Superior temporal gyrus (tissue), 1 donor: Measurements from ENCODE around the gene ZBED4.

Source experiments
- DNase-seq: peaks from one replicate; pipeline ENCODE4 v3.0.0-alpha.2; 2016; ENCODE audit errors: extremely low spot score

The ZBED4 gene

DNA sequence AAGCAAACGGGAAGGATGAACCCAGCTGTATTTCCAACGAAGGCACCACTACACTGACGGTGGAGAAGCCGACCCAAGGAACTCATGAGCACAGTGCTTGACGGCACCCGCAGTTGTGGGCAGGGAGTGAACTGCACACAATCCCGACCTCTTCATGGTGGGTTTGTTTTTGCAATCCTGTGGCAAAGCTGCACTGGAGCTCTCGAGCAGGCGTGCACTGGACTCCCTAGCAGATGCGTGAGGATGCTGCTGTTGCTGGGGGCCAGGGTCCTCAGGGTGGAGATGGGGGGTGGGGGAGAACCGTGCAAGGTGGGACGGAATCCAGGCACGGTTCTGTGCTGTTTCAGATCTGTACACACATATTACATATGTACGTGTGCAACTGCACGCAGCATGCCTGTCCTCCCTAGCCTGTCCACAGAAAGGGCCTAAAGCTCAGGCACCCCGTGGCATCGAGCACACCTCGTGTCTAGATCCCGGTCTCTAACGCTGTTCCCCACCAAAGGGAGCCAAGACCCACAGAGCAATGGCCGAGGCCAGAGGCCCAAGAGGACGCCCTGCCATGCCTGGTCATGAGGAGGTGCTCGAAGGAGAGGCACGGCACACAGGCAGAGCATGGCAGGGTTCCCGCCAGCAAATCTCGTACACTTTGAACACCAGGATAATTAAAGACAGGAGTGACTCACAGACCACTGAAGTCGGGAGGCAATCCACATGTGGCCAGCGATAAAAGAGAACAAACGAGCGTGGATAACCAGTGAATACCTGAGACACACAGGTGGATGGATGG lies 47.0 kb downstream of the ZBED4 start:
- no peak for DNase-seq

DNA sequence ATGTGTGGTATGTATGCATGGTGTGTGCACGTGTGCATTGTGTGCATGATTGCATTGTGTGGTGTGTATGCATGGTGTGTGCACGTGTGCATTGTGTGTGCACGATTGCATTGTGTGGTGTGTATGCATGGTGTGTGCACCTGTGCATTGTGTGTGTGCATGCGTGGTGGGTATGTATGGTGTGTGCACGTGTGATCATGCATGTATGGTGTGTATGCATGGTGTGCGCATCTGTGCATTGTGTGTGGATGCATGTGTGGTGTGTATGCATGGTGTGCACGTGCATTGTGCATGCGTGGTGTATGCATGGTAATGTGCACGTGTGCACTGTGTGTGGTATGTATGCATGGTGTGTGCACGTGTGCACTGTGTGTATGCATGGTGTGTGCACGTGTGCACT lies 47.8 kb downstream of the ZBED4 start:
- DNase-seq = no peak

DNA sequence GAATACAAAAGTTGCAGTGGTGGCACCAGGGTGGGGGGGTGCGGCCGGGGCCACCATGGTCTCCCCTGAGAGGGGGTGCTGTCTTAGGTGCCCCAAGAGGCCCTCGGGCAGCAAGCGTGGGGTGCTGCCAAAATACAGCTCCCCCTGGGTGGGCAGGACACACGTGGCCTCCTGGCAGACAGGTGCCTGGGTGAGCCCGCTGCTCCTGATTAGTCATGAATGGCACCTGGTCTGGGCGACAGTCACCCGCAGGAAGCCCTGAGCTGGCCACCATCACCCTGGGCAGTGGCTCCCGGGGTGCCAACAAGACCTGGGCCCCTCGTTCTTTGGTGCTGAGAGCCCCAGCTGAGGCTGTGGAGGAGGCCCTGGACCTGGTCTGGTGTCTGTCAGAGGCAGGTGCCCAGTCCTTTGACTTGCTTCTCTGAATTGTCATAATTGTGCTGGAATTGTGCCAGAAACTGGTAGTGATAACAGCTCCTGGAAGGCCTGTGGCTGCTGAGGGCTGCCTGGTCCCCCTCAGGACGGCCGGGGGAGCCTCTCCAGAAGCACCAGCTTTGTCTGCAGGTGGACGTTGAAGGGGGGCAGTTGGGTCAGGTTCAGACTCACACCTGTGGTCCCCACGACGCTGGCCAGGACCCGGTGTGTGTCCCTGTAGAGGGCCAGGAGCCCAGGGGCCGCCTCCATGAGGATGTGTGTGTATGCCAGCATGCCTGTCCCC lies 49.8 kb downstream of the ZBED4 start:
- no peak for DNase-seq

DNA sequence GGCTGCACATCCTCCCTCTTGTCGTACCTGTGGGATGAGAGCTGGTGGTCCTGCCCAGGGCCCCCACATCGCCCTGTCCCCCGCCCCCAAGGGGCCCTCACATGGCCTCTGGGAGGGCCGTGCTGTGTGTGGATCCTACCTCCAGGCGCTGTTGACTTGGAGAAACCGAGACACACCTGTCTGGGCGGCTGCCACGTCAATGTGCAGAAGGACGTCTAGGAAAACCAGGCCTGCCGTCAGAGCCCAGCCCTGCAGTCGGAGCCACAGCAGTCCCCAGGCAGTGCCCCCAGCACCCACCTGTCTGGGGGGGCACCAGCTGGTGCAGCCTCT lies 50.4 kb downstream of the ZBED4 start:
- DNase-seq = no peak

DNA sequence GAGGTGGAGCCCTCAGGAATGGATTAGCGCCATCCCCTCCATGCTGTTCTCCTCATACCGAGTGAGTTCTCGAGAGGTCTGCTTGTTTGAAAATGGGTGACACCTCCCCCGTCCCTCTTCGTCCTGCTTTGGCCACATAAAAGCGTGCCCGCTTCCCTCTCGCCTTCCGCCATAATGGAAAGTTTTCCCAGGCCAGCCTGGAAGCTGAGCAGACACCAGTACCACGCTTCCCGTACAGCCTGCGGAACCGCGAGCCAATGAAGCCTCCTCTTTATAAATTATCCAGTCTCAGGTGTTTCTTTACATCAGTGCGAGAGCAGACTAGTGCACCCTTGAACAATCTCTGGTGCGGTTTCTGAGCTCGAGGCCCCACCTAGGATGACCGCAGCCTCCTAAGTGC lies 51.8 kb downstream of the ZBED4 start:
- DNase-seq = no peak

DNA sequence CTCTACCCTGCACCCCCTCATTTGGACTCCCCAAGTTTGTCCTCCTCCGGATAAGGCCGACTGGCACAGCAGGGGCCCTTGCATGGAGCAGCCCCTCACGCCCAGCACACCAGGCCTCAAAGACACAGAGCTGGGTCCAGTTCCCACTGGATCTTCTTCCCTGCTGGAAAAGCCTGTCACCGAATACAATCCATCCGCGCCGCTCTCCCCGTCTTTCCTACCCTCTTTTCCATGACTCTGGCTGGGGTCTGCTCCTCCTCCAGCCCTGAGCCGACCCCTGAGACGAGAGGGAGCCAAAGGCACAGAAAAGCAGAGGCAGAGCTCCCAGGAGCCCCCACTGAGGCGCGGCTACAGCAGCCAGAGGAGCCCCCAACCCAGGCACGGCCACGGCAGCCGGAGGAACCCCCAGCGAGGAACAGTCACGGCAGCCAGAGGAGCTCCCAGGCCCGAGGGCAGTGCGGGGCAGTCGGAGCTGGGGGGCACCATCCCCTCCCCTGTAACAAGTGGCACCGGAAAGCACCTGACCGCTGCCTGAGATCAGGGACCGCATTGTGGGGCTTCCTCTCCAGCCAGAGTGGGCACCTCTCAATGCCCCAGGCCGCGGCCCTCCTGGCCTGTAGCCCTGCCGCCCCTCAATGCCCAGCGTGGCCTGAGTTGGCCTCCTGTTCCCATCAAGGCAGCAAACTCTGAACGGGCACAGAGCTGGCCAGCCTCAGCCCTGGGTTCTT lies 52.6 kb downstream of the ZBED4 start:
- no peak for DNase-seq

DNA sequence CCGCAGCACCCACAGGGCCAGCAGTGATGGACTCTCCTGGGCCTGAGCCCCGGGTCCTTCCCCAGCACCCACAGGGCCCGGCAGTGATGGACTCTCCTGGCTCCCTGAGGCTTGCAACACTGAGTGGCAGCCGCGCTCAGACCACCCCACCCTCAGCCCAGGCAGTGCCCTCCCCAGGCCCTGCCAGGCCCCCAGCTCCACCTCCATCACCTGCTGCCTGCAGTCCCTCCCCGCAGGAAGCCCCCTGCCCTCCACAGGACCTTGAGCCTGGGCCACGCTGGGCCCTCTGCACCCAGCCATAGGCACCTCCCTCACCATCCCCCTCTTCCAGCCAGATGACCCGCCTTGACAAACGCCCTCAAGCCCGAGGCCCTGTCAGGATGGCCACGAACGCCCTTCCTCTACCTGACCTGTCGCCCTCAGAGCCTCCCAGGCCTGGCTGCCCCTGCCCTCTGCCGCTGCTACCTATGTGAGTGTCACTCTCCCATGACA lies 53.2 kb downstream of the ZBED4 start:
- DNase-seq = no peak

DNA sequence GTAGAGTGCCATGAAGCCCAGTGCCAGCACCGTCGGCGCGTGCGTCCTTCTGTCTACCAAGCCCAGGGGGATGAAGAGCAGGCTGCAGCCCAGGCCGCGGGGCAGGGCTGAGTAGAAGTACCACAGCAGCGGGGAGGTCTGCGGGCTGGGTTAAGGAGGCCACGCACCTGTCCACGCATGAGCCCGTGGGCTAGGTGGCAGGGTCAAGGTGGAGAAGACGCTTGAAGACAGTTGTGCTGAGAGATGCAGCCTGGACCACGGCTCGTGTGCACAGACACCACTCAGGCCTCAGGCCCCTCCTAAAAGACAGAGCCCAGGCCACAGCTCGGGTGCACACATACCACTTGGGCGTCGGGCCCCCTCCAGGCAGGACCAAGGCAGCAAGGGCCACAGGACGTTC lies 54.2 kb downstream of the ZBED4 start:
- no peak for DNase-seq

DNA sequence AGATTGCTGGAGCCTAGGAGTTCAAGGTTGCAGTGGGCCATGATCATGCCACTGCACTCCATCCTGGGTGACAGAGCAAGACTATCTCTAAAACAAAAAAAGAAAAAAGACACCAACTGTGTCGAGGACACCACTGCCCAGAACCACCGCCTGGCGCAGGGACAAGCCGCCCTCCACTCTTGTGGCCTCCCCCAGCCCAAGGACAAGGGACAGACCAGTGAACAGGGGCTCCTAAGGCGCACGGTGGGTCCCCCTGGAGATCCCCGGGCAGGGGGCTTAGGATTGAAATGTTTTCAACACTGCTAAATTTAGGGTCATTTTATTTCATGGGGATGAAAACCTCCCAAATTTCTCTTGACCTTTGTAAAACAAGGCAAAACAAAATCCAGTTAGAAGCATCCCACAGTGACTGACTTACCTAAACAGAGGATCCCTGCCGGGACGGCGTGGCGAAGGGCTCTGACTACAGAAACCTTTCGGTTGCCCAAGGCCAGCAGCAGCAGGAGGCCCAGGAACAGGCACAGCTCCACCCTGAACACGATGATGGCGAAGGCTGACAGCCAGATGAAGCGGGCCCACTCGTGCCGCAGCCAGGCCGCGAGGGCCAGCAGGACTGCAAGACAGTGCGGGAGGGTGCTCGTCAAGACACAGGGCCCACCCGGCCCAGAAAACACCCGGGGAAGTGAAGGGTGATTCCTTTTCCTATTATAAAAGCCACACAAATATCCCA lies 56.0 kb downstream of the ZBED4 start:
- DNase-seq = no peak

DNA sequence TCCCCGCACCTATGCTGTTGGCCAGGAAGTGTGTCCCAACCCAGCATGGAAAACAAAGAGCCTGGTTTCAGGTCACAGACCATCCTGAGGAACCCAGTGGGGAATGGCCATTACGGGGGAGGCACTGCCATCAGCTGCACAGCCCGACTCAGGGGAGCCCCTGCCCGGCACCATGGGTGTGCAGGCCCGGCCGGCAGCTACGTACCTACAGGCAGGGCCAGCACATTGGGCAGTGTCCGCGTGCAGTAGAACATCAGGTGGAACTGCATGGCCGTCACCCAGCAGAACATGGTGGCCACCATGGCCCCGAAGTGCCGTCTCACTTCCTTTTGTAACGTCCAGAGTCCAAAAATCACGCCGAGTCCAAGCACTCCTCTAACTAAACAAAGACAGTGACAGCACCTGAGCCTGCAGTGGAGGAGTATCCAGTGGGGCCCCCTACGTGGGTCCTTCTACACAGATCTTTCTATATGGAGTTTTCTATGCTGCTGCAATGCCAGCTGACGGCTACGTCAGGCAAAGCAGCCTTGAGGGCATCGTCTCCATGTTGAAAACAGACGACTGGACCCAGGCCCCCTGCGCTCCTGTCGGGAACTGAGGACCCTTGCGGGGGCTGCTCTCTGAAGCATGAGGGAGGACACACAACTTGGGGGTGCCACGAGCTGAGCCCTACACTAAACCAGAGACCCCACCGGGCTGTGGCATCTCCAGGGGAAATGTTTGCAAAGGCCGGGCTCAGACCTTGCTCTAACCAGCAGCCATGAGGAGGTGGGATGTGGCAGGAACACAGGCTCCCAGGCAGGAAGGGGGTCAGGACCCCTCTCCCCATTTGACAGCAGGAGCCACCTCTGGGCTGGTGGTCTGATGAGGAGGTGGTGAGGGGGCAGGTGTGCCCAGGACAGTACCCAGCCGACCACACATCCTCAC lies 56.8 kb downstream of the ZBED4 start:
- DNase-seq = no peak

DNA sequence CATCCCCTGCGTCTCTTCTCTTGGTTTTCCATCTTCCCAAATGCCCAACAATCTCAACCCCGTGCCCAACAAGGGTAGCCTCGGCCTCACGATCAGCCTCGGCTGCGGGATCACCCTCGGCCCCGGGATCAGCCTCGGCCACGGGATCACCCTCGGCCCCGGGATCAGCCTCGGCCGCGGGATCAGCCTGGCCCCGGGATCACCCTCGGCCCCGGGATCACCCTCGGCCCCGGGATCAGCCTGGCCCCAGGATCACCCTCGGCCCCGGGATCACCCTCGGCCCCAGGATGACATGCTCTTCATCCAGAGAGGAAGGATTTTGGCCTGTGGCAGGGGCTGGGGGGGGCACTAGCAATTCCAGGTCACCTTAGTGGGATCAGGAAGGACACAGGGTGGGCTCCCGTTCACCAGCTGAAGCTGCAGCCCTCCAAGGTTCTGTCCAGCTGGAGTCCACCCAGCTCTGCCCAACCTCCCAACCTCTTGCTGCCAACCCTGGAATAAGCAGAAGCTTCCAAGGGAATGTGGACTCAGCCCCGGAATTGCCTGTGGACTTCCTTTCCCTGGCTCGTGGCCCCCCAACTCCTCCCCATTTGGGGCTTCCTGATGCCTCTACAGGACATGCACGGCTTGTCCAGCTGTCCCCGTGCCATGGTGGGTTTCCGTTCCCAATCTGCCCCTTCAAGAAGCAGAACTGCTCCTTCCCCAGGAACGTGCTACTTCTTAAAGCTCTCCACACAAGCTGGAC lies 58.4 kb downstream of the ZBED4 start:
- no peak for DNase-seq

DNA sequence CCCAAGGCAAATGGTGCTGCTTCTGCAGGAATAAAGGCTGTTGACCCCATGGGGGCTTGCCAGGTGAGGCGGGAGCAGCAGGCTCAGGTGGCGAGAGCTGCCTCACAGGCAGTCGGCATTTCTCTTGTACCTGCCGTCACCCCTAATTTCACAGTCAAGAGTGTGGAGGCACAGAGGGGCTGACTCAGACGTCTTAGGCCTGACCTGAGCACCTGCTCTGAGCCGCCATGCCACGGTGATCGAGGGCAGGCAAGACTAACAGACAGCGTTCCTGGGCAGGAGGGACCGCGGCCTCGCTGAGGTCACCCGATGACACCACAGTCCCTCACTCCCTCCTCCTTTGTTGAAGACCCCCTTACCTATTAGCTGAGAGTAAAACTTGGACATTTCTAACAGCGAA lies 59.4 kb downstream of the ZBED4 start:
- DNase-seq = no peak

DNA sequence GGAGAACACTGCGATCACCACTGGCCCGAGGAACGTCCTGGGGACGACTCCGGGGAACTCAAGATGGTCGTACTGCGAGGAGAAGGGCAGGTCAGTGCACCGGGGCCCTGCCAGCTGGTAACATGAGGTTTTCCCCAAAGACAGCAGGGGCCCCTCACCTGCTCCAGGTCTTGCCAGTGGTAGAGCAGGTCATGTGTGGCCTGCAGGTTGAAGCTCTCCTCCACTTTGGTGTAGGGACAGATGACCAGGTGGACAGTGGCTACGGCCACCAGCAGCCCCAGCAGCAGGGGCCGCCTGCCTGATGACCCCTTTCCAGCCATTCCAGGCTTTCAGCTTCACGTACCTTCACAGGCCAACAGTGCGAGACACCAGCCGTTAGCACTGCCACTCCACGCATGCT lies 59.8 kb downstream of the ZBED4 start:
- no peak for DNase-seq

DNA sequence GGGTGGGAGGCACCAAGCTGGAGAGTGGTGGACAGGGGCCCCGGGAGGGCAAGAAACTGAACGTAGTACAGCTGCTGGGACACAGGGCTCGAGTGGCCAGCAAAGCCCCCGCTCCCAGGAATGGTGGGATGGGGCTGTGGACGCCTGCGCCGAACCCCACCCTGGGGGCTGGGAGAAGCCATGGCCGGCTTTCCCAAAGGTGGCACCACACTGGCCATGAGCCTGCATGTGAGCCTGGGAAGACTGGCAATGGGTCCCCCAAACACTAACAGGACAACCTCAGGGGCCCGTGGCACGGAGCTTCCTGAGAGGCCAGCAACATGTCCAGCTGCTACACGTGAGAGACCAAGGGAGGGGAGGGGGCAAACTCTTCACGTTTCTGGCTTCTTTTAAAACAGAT lies 60.6 kb downstream of the ZBED4 start:
- DNase-seq = no peak

DNA sequence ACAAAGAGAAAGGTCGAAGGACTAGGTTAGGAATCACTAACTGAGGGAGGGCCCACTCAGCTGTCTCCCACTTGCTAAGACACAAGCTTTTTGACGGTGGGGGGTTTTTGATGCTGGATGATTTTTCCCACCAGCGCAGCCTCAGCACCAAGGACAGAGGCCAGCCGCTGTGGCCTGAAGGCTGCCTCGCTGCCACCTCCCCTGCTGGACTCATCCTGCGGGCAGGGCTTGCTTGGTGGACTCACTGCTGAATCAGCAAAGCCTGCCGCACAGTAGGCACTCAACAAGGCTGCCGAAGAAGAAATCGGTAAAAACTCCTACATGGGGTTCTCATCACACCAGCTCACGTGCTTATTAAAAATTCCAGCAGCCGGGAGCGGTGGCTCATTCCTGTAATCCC lies 62.0 kb downstream of the ZBED4 start:
- no peak for DNase-seq

DNA sequence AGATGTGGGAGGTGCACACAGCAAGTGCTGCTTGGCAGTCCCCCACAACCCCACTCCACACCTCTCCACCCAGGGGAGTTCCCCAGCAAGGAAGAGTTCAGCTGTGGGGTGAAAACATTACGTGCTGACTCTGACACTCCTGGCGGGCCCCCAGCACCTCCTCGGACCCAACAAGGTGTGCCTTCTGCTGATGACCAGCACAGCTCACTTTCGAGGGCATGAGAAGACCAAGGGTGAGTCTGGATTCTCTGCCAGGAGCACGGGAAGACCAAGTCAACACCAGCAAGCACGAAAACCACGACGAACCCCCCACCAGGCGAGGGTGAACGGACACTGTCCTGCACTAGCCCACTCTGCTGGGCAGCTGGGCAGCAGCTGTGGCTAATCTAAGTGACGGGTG lies 63.2 kb downstream of the ZBED4 start:
- no peak for DNase-seq

DNA sequence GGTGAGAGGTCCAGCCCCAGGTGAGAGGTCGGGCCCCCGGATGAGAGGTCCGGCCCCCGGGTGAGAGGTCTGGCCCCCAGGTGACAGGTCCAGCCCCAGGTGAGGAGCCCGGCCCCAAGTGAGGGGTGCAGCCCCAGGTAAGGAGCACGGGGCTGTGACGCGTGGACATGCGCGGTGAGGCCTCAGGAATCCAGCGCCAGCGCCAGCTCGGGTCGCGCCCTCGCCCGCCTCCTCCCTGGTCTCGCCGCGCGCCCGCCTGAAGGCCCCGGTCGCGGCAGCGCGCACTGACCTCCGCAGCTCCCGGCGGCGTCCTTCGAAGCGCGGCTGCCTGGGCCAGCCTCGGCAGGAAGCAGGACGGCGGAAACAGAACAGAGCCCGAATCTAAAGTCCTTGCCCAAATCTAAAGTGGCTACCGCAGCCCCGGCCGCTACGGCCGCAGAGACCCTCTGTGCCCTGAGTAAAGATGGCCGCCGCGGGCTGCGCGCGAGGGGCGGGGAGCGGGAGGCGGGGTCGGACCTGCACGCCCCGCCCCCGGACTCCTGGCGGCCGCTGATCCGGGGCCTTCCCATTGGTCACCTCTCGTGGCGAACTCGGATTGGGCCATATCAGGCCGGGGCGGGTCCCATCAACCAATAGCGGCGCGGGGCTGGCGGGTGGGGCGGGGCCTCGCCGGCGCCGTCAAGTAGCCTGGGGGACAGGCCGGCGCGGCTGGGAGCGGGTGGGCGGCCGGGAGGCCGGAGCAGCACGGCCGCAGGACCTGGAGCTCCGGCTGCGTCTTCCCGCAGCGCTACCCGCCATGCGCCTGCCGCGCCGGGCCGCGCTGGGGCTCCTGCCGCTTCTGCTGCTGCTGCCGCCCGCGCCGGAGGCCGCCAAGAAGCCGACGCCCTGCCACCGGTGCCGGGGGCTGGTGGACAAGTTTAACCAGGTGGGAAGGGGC lies 64.6 kb downstream of the ZBED4 start, which contains the start of the genes ALG12 and CRELD2:
ALG12 (minus strand) TSS at position 465 of the 937 bp plus-strand sequence. CDS start 4,673 bp downstream, outside the sequence.
CRELD2 (plus strand) TSS at position 661 of the 937 bp plus-strand sequence; CDS start at position 797, 136 bp downstream.
- DNase-seq = peak; percentile 94

DNA sequence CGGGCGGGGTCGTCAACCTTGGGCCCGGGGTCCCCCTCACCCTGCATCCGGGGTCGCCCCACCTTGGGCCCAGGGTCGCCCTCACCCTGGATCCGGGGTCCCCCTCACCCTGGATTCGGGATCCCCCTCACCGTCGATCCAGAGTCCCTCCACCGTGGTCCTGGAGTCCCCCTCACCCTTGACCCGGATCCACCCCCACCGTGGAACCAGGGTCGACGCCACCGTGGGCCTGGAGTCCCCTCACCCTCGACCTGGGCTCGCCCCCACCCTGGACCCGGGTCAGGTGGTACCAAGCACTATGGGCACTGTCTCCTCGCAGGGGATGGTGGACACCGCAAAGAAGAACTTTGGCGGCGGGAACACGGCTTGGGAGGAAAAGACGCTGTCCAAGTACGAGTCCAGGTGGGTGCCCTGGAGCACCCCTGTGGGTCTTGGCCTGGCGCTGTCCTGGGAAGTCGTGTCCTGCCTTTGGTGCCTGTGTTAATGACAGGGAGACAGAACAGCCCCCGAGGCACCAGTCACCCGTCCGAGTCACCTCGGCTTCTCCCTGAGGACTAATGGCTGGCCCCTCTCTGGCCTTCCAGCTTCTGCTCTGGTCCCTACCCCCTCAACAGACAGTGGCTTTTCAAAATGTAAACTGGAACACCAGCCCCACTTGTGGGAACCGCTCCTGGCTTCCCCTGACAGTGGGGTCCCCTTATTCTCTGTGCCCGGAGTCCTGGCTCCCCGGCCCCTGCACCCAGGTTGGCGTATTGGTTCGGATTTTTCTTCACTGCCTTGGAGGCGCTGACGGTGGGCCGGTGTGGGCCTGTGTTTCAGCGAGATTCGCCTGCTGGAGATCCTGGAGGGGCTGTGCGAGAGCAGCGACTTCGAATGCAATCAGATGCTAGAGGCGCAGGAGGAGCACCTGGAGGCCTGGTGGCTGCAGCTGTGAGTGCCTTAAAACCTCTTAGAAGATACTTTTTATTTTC lies 65.6 kb downstream of the ZBED4 start:
- no peak for DNase-seq
